GM21529 (cell line): ENCODE data around the gene TDRKH.
"Not testable (repeated sequence)": the region's sequence is repeated elsewhere in the genome, so short reads cannot be mapped to it uniquely, and the experiment has no call there.

ENCODE experiments used
- ATAC-seq: cut with Tn5 transposase; IDR thresholded peaks from one replicate; pipeline ENCODE4 v1.9.1; 2021; ENCODE audit not compliant: unreplicated experiment

The TDRKH gene

GRCh38 chr1:151768351-151769066 is 21.8 kb downstream of the TDRKH start:
- not testable (repeated sequence) for ATAC-seq

- ATAC-seq, result no peak
These were observed 26.3 kb downstream of the TDRKH start for GRCh38 chr1:151763990-151764389.

- peak; percentile 95 for ATAC-seq
These were observed 27.1 kb downstream of the TDRKH start, which contains the start of gene MRPL9 for GRCh38 chr1:151762941-151763921. Gene MRPL9 (minus strand): TSS chr1:151763496. CDS start chr1:151763479, 17 bp downstream.

- ATAC-seq, result no peak
These were observed 29.5 kb downstream of the TDRKH start for GRCh38 chr1:151760597-151761385.

- no peak for ATAC-seq
These were observed 31.1 kb downstream of the TDRKH start for GRCh38 chr1:151759241-151759640.

GRCh38 chr1:151756291-151756690 is 34.0 kb downstream of the TDRKH start:
- no peak for ATAC-seq

- ATAC-seq, result no peak
These were observed 48.8 kb downstream of the TDRKH start for GRCh38 chr1:151741516-151741915.

GRCh38 chr1:151739590-151740355 is 50.5 kb downstream of the TDRKH start:
- no peak for ATAC-seq

GRCh38 chr1:151737479-151737878 is 52.8 kb downstream of the TDRKH start:
- no peak for ATAC-seq

- no peak for ATAC-seq
These were observed 53.3 kb downstream of the TDRKH start for GRCh38 chr1:151737026-151737425.

- not testable (repeated sequence) for ATAC-seq
These were observed 56.3 kb downstream of the TDRKH start for GRCh38 chr1:151733995-151734394.

- ATAC-seq, result no peak
These were observed 57.2 kb downstream of the TDRKH start for GRCh38 chr1:151733126-151733525.

GRCh38 chr1:151729966-151730291 is 60.4 kb downstream of the TDRKH start:
- no peak for ATAC-seq

GRCh38 chr1:151729157-151729965 is 60.9 kb downstream of the TDRKH start:
- no peak for ATAC-seq

GRCh38 chr1:151728151-151729054 is 61.9 kb downstream of the TDRKH start:
- ATAC-seq, result no peak

- ATAC-seq, result no peak
These were observed 66.5 kb downstream of the TDRKH start for GRCh38 chr1:151723726-151724370.
